Measurements from ENCODE around the gene ZHX3. TPM values are rescaled to one million over a fixed set of nuclear protein-coding genes. Genes with fewer than 3 reads are reported as not detected.

The ZHX3 gene, protein sequence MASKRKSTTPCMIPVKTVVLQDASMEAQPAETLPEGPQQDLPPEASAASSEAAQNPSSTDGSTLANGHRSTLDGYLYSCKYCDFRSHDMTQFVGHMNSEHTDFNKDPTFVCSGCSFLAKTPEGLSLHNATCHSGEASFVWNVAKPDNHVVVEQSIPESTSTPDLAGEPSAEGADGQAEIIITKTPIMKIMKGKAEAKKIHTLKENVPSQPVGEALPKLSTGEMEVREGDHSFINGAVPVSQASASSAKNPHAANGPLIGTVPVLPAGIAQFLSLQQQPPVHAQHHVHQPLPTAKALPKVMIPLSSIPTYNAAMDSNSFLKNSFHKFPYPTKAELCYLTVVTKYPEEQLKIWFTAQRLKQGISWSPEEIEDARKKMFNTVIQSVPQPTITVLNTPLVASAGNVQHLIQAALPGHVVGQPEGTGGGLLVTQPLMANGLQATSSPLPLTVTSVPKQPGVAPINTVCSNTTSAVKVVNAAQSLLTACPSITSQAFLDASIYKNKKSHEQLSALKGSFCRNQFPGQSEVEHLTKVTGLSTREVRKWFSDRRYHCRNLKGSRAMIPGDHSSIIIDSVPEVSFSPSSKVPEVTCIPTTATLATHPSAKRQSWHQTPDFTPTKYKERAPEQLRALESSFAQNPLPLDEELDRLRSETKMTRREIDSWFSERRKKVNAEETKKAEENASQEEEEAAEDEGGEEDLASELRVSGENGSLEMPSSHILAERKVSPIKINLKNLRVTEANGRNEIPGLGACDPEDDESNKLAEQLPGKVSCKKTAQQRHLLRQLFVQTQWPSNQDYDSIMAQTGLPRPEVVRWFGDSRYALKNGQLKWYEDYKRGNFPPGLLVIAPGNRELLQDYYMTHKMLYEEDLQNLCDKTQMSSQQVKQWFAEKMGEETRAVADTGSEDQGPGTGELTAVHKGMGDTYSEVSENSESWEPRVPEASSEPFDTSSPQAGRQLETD
- total RNA-seq (2022; extraction: Qiagen RNA extraction): 4.2 to 9.2 TPM (median 8.7 TPM) in 5 replicates

DNA sequence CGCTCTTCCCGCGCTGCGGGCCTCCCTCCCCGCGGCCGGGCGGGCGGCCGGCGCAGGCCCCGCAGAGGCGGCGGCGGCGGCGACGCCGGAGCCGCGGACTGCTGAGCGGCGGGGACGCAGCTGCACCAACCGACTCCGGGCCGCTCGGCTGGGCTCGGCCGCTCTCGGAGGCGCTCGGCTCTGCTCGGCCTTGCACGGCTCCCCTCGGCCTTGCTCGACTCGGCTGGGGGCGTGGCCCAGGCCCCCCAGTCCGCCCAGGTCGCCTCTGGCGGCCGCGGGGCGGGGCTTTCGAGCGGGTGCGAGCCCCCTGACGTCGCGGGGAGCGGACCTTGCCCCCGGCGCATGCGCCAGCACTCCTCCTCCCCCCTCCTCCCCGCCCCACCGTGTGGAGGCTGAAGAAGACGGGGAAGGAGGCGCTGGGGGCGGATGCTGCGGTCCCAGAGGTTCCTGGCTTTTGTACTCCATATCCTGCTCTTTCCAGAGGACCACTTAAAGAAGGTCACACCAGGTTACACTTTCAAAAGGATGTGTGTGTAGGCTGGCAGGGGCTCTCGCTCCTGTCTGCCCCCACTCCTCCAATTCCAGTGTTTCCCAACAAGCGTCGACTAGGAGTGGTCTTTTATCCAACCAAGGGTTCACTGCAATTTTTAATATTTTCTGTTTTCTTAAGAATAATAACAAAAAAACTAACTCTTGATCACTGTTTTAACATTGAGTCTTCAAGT lies at the start of gene ZHX3:
Gene ZHX3, minus strand, starts transcription at position 186 of the 725 bp plus-strand sequence. CDS start 112,815 bp downstream, outside the sequence.

DNA sequence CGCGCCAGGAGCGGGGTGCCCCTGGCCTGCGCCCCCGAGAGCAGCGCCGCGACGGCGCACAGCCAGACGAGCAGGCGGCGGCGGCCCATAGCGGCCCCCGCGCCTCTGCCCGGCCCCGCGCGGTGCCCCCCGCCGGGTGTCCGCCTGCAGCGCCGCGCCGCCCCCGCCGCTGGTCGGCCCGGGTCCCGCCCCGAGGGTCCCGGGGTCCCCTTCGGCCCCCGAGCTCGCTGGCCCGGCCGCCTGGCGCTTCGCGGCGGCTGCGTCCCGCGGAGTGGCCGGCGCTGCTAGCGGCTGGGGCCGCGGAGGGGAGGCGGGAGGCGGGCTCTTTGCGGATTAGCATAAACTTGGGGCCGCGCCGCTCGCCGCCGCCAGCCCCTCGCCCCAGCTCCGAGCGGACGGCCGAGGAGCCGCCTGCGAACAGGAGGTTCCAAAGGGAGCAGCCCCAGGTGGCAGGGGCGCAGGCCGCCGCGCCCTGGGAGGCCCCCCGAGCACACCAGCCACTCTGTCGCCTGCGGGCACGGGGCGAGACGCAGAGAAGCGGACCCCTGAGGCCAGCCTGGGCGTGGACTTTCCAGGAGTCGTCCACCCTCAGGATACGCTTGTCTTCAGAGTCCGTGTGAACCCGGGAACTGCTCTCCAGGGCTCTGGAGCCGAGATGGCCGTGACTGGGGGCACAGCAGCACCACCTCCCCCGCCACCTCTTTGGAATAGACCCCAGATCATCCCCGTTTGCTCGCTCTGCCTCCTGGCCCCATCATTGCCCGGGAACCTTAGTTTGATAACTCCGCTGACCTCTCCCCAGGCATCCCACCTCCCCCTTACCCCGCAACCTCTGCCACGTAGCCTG lies 49.2 kb upstream of the ZHX3 start, which contains the start of gene EMILIN3:
Gene EMILIN3, minus strand, starts transcription at position 273 of the 847 bp plus-strand sequence. Its CDS starts 184 bp downstream, at position 89.

DNA sequence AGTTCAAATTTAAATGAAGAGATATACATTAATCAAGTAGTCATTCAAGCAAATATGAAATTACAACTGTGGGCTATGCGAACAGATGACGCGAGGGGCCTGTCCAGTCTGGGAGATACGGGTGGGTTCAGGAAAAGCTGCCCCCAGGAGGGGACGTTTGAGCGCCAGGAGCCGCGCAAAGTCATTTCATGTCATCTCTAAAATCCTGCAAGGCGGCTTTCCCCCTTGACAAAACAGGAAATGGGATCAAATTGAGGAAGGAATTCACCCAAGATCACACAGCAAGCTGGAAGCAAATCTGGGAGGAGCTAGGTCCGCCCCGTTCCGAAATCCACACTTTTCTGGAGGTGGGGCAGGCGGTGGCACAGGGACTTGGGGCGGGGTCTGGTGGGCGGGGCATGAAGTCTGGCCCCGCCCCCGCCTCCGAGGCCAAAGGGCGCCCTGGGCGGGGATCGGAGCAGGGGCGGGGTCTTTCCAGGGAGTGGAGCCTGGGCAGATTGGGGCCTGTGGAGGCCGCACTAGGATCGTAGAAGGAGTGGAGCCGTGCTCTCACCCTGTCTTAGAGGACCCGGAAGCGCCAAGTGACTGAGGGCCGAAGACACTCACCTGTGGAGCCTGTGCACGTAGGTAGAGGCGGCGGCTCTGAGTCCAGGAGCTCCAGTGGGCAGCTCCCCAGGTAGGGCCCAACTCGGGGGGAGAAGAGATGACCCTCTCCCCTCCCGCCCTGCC lies 23.0 kb upstream of the ZHX3 start, which contains the start of gene LPIN3:
Gene LPIN3, plus strand, starts transcription at position 495 of the 729 bp plus-strand sequence. CDS start 4,983 bp downstream, outside the sequence.

DNA sequence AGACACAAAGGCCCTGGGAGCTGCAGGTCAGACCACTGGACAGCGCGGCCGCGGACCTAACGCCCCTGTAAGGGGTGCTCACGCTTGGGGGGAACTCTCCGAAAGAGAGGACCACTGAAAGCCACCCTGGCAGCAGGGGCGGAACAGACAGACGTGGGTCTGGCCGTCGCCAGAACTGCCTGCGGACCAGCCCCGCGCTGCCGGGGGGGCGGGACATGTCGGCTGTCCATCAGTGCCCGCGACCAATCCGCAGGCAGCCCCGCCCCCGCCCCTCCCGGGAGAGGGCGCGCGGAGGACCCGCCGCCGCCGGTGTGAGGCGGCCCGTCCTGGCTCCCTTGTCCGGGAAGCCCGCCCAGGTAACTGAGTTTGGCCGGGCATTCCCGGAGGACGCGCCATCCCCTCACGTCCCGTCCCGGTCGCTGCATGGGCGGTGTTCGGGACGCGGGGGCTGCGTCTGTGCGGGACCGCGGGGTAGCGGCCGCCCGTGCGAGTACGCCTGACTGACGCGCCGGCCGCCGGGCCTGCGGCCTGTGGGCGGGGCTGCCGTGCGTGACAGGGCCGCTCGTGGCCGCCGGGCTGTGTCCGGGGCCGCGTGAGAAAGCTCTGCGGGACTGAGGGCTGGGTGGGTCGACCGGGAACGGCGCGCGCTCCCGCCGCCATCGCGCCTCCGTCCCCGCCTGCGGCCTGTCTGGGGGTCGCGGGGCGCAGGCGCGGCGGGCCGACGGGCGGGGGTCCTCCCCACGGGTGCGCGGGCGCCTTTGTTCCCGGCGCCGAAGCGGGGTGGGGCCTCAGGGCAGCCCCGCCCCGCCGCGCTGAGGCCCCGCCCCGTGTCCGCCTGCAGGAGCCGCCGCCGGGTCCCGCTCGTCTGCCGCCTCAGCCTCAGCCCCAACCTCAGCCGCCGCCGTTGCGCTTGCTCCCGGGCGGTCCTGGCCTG lies 180.6 kb downstream of the ZHX3 start, which contains the start of gene PLCG1:
Gene PLCG1, plus strand, starts transcription at position 864 of the 934 bp plus-strand sequence. CDS start 99 bp downstream, outside the sequence.

Other genes with a start within 250 kb of the ZHX3 start
- gene PLCG1, start 180.2 kb downstream of the ZHX3 start, total RNA-seq (2022; extraction: Qiagen RNA extraction): 37.9 to 47.0 TPM (median 40.7 TPM) in 5 replicates
- 8.1 to 19.2 TPM (median 13.6 TPM) in 5 replicates for gene LPIN3, start 23.1 kb upstream of the ZHX3 start, total RNA-seq (2022; extraction: Qiagen RNA extraction)
- 0.27 to 0.66 TPM (median 0.54 TPM) in 5 replicates for gene EMILIN3, start 49.1 kb upstream of the ZHX3 start, total RNA-seq (2022; extraction: Qiagen RNA extraction)

Data from A549 treated with dexamethasone at 1 μM for 4 hours (cell line).